Activated CD4-positive, alpha-beta T cell treated with anti-CD3 and anti-CD28 coated beads, Interleukin-2, amount 10 ng/mL, durations not matched to agents 24 days and 14 days (primary cell): ENCODE measurements around the gene CPN1. TPM values are rescaled to one million over a fixed set of nuclear protein-coding genes. Genes with fewer than 3 reads are reported as not detected.

Source experiments
- total RNA-seq: library from RNA; stranded (reverse); gene quantifications from 2 replicates; pipeline ENCODE4 v1.2.3, GENCODE V29; 2022

CPN1 gene
- total RNA-seq, 1 donor from 2014 or later: not detected

Other genes with a start within 250 kb of the CPN1 start
- 1.3 TPM in 2 replicates for gene DNMBP, start 71.9 kb downstream of the CPN1 start, total RNA-seq
- gene ERLIN1, start 104.2 kb upstream of the CPN1 start, total RNA-seq: 20.2 TPM in 2 replicates
- 38.9 and 39.8 TPM in 2 replicates for gene CHUK, start 147.7 kb upstream of the CPN1 start, total RNA-seq
- gene CWF19L1, start 185.8 kb upstream of the CPN1 start, total RNA-seq: 45.2 and 47.2 TPM in 2 replicates
- gene BLOC1S2, start 204.8 kb upstream of the CPN1 start, total RNA-seq: 62.0 and 62.5 TPM in 2 replicates
- 0.17 TPM in 1 of 2 replicates, not detected in the other for gene PKD2L1, start 248.4 kb upstream of the CPN1 start, total RNA-seq